Esophagus squamous epithelium (tissue), 5 donors: ENCODE data around the gene TNS1. TPM values are rescaled to one million over a fixed set of nuclear protein-coding genes. Genes with fewer than 3 reads are reported as not detected.

Experiments
- DNase-seq: peaks from one replicate; lab custom pipeline; 2025; lab: John Stamatoyannopoulos, UW
- H3K27ac ChIP-seq, 4 donors: fragments of 200-600 bp; sonication (generic); one replicate each; pipeline ENCODE4 v1.5.1; 2016 to 2019; ENCODE audit warnings: mild to moderate bottlenecking in 1 of 4
- H3K27me3 ChIP-seq, 4 donors: fragments of 200-600 bp; sonication (generic); 1 replicate in 3 of 4; 2 replicates in 1 of 4; pipeline versions ENCODE4 v1.5.1 to v1.6.0; 2017 to 2021; ENCODE audit warnings: antibody characterized with exemption in 1 of 4
- H3K36me3 ChIP-seq, 3 donors: fragments of 200-600 bp; sonication (generic); one replicate each; pipeline ENCODE4 v1.5.1; 2016 to 2019
- H3K4me1 ChIP-seq, 3 donors: fragments of 200-600 bp; sonication (generic); one replicate each; pipeline ENCODE4 v1.5.1; 2017 to 2019
- H3K4me3 ChIP-seq, 4 donors: fragments of 200-600 bp; sonication (generic); 1 replicate in 3 of 4; 2 replicates in 1 of 4; pipeline ENCODE4 v1.5.1; 2016 to 2019; ENCODE audit warnings: mild to moderate bottlenecking in 2 of 4, moderate library complexity in 1 of 4
- H3K9me3 ChIP-seq, 3 donors: fragments of 200-600 bp; sonication (generic); one replicate each; pipeline ENCODE4 v1.5.1; 2016 to 2019
- POLR2A ChIP-seq, 4 donors: fragments of 450-650 bp; IDR thresholded peaks; one replicate each; pipeline ENCODE4 v1.6.1; 2017; ENCODE audit warnings: antibody characterized with exemption in 4 of 4, mild to moderate bottlenecking in 4 of 4, moderate library complexity in 3 of 4
- WGBS, 2 donors: methylation state at CpG; one replicate each; pipeline ENCODE4 v1.1.5; 2018; 5-methylcytosine and 5-hydroxymethylcytosine counted together
- intact Hi-C: fragments of 100-400 bp; cut with DNase I; formaldehyde crosslinking; loops from one replicate; pipeline ENCODE4 v1.15.0; 2022
- total RNA-seq, 4 donors: library from RNA; depleted of rRNA; stranded (reverse); fragments of >200 nt; gene quantifications; one replicate each; pipeline ENCODE4 v1.1.0, GENCODE V29; 2016
- TF ChIP-seq, protein P1 (sequence below), 6 experiments: fragments of 450-650 bp in 4 of 6; fragments of 200-600 bp in 2 of 6; sonication (generic) in 2 of 6; IDR thresholded peaks; one replicate each; pipeline ENCODE4 v1.5.1; 2016 to 2019; ENCODE audit warnings: antibody characterized with exemption in 6 of 6, mild to moderate bottlenecking in 4 of 6, moderate library complexity in 4 of 6
- donor health status: DM: yes; HTN: yes; CAD: no.

The TNS1 gene
- total RNA-seq, 4 donors from 2014 or later: 34.7 to 201 (median 59.2) TPM

DNA sequence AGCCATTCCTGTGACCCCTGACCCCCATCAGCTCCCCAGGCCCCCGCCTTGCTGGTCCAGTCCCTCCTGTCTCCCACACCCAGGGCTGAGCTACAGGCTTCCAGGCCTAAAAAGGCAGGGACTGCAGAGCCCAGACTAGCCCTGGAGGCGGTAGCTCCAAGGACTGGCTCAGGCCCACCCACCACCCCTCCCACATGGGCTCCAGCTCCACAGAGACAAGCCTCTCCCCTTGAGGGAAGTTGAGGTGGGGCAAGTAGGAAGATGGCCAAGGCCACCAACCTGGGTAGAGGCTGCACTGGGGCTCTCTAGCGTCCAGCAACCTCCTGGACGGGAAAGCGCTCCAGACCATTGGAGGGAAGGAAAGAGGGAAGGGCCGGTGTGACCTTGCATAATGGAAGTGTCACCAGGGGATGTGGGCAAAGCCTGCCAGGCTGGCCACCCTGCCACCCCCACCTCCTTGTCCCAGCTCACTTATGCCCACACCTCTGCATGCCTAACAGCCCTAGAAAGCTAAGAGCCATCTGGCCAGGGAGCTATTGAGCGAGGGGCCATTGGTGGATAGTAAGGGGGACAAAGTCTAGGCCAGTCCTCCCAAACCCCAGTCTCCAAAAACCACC lies 63.1 kb downstream of the TNS1 start:
- H3K36me3 ChIP-seq: peaks cover 0 to 5% (median 0%) of the 10 kb centered on the region in 3 donors
- intact Hi-C loops: no loop called here
- H3K4me3 ChIP-seq: peak overlapping the region; percentile 30 to 72 (median 58)
- H3K27ac ChIP-seq: peak overlapping the region; percentile 61 to 95 (median 92)
- peak in 1 of 4 donors; percentile 27 for TF ChIP-seq POLR2A (IDR thresholded peaks at IDR 0.05)
- TF ChIP-seq, protein P1, sequence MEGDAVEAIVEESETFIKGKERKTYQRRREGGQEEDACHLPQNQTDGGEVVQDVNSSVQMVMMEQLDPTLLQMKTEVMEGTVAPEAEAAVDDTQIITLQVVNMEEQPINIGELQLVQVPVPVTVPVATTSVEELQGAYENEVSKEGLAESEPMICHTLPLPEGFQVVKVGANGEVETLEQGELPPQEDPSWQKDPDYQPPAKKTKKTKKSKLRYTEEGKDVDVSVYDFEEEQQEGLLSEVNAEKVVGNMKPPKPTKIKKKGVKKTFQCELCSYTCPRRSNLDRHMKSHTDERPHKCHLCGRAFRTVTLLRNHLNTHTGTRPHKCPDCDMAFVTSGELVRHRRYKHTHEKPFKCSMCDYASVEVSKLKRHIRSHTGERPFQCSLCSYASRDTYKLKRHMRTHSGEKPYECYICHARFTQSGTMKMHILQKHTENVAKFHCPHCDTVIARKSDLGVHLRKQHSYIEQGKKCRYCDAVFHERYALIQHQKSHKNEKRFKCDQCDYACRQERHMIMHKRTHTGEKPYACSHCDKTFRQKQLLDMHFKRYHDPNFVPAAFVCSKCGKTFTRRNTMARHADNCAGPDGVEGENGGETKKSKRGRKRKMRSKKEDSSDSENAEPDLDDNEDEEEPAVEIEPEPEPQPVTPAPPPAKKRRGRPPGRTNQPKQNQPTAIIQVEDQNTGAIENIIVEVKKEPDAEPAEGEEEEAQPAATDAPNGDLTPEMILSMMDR (IDR thresholded peaks at IDR 0.05): no peak
- no peaks in the 10 kb centered on the region for H3K9me3 ChIP-seq
- H3K27me3 ChIP-seq: no peaks in the 10 kb centered on the region
- no peak for DNase-seq
- 70 to 72% methylated on average over 5 to 7 of the region's 7 CpGs for WGBS, 2 donors
- peaks cover 46 to 99% (median 54%) of the 10 kb centered on the region in 3 donors for H3K4me1 ChIP-seq

DNA sequence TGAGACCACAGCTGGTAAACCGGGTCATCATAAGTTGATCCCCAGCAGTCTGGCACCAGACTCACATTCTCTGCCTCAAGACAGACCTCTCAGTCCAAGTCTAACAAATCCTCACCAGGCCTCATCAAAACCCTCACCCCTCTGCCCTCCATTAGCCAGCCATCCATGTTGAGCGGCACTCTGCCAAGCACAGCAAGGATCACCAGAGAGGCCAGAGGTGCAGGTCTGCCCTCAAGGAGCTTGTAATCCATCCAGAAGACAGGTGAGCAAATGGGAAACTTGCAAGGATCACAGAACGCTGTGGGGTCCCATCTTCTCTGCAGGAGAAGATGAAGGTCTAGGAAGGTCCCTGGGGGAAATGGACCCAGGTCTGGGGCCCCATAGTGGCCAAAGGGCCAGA lies 63.6 kb downstream of the TNS1 start:
- H3K27ac ChIP-seq: peak overlapping the region; percentile 61 to 95 (median 92)
- no peak for DNase-seq
- TF ChIP-seq POLR2A (IDR thresholded peaks at IDR 0.05): no peak
- TF ChIP-seq, protein P1 (IDR thresholded peaks at IDR 0.05): no peak
- H3K4me1 ChIP-seq: peaks cover 49 to 99% (median 58%) of the 10 kb centered on the region in 3 donors
- peaks cover 0 to 5% (median 0%) of the 10 kb centered on the region in 3 donors for H3K36me3 ChIP-seq
- intact Hi-C loops: no loop called here
- peak overlapping the region in 3 of 4 donors; percentile 57 to 72 (median 58) for H3K4me3 ChIP-seq
- H3K9me3 ChIP-seq: no peaks in the 10 kb centered on the region
- WGBS, 2 donors: 85% methylated on average over 2 to 3 of the region's 3 CpGs
- no peaks in the 10 kb centered on the region for H3K27me3 ChIP-seq

DNA sequence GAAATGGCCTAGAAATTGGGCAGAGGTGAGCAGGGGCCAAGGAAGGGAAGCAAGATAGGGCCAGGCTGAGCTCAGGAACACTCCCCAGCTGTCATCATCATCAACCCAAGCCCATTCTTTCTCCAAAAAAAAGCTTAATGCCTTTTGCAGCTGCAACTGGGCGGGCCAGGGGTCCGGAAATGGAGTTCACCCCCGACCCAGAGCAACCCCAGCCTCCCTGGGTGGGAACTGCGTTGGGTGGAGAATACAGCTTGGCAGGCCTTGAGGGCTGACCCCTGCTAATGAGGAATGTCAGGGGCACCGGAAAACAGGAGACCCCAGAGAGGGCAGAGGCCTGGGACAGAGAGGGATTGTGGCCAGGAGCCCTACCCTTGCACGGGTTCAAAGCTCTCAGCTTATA lies 64.8 kb downstream of the TNS1 start:
- 43 to 47% methylated on average over 3 to 5 of the region's 6 CpGs for WGBS, 2 donors
- Histone ChIP-seq H3K27ac (peak overlapping the region; percentile 73 to 95 (median 92)), H3K36me3 (peaks cover 0 to 5% (median 0%) of the 10 kb centered on the region in 3 donors), H3K4me3 (peak overlapping the region in 3 of 4 donors; percentile 57 to 72 (median 58)), H3K4me1 (peaks cover 53 to 99% (median 63%) of the 10 kb centered on the region in 3 donors), H3K9me3 (no peaks in the 10 kb centered on the region), H3K27me3 (no peaks in the 10 kb centered on the region)
- no peak for DNase-seq
- intact Hi-C loops: no loop called here
- TF ChIP-seq, protein P1 (IDR thresholded peaks at IDR 0.05): no peak
- TF ChIP-seq POLR2A (IDR thresholded peaks at IDR 0.05): no peak

DNA sequence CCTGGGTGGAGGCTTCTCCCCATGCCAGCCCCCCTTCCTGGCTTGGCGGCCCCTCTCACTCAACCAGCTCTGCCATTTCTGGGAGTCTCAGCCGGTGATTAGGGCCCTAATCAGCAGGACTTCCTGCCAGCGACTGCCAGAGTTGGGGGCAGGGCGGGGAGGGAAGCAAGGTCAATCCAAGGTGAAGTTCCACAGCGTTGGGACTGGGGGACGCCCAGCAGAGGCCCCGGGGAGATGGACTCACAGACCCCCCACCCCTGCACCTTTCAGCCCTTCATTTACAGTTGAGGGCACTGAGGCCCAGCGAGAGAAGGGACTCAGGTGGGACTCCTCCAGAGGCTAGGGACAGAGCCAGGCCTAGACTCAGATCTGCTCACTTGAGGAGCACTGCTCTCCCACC lies 65.3 kb downstream of the TNS1 start:
- 33% methylated on average over 1 of the region's 8 CpGs; no CpG with 5 or more reads in 1 of the 2 donors for WGBS, 2 donors
- peaks cover 56 to 99% (median 61%) of the 10 kb centered on the region in 3 donors for H3K4me1 ChIP-seq
- intact Hi-C loops: no loop called here
- H3K36me3 ChIP-seq: peaks cover 0 to 10% (median 0%) of the 10 kb centered on the region in 3 donors
- H3K9me3 ChIP-seq: no peaks in the 10 kb centered on the region
- no peak for DNase-seq
- H3K27ac ChIP-seq: peak overlapping the region; percentile 73 to 95 (median 92)
- peak overlapping the region in 3 of 4 donors; percentile 57 to 72 (median 58) for H3K4me3 ChIP-seq
- TF ChIP-seq, protein P1 (IDR thresholded peaks at IDR 0.05): no peak
- TF ChIP-seq POLR2A (IDR thresholded peaks at IDR 0.05): no peak
- no peaks in the 10 kb centered on the region for H3K27me3 ChIP-seq

DNA sequence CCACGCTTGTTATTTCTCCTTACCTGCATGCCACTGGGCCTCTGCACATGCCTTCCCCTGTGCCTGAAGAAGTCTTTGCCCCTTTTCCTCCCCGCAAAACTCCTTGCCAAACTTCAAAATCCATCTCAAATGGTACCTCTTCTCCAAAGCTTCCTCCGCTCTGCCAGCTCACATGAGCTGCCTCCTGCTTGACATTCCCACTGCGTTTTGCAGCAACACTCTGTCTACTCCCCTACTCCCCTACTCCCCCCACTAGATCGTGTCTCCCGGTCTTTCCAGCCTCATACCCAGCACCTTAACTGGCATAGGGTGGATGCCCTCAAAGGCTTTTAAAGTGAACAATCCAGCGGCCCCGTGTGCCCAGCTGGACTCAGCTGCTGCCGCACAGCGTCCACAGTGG lies 65.8 kb downstream of the TNS1 start:
- WGBS, 2 donors: 46 to 64% methylated on average over 6 to 8 of the region's 10 CpGs
- Histone ChIP-seq H3K4me1 (peaks cover 59 to 99% (median 61%) of the 10 kb centered on the region in 3 donors), H3K27ac (peak overlapping the region; percentile 73 to 95 (median 92)), H3K36me3 (peaks cover 0 to 15% (median 0%) of the 10 kb centered on the region in 3 donors), H3K4me3 (peak overlapping the region in 3 of 4 donors; percentile 57 to 72 (median 58)), H3K9me3 (no peaks in the 10 kb centered on the region), H3K27me3 (no peaks in the 10 kb centered on the region)
- TF ChIP-seq, protein P1 (IDR thresholded peaks at IDR 0.05): no peak
- no peak for TF ChIP-seq POLR2A (IDR thresholded peaks at IDR 0.05)
- intact Hi-C loops: no loop called here
- no peak for DNase-seq
